Stomach (tissue), 4 donors: ENCODE results near the gene GLRX2.

Experiments
- EP300 ChIP-seq: sonication (generic); formaldehyde crosslinking; IDR thresholded peaks from one replicate; pipeline ENCODE4 v1.6.1; 2017; ENCODE audit warnings: antibody characterized with exemption
- POLR2AphosphoS5 ChIP-seq, 3 donors: sonication (generic); formaldehyde crosslinking; IDR thresholded peaks; one replicate each; pipeline ENCODE4 v1.6.1; 2016; ENCODE audit warnings: antibody characterized with exemption in 3 of 3
- TF ChIP-seq, protein P1 (sequence below), 7 experiments: fragments of 450-650 bp in 4 of 7; fragments of 200-600 bp in 3 of 7; sonication (generic) in 3 of 7; IDR thresholded peaks; one replicate each; pipeline ENCODE4 v1.5.1; 2016 to 2019; ENCODE audit warnings: antibody characterized with exemption in 7 of 7, control low read depth in 2 of 7, mild to moderate bottlenecking in 1 of 7

DNA sequence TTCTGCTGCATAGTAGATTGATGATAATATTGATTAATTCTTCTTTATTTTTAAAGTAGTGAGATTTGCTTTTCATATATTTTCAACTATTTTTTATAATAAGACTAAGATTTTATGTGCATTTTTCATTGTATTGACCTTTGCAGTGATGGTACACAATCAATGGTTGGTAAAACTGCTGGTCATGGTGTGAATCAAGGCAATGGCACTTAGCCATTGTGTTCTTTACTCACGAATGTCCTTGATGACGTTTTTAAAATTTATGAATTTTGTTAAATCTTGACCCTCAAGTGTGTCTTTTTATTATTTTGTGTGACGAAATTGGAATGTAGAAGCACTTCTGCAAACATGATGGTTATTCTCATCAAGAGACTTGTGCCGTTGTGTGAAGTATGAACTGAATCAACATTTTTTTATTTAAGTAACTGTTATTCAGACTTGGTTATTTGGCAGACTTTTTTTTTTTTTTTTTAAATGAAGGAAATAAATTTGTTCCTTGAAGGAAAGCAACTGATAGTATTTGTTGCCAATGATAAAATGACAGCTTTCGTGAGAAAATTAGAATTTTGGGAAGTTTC lies 39.2 kb upstream of the GLRX2 start:
- TF ChIP-seq EP300 (no peak), POLR2AphosphoS5 (IDR thresholded peaks at IDR 0.05) (no peak)
- TF ChIP-seq, protein P1, sequence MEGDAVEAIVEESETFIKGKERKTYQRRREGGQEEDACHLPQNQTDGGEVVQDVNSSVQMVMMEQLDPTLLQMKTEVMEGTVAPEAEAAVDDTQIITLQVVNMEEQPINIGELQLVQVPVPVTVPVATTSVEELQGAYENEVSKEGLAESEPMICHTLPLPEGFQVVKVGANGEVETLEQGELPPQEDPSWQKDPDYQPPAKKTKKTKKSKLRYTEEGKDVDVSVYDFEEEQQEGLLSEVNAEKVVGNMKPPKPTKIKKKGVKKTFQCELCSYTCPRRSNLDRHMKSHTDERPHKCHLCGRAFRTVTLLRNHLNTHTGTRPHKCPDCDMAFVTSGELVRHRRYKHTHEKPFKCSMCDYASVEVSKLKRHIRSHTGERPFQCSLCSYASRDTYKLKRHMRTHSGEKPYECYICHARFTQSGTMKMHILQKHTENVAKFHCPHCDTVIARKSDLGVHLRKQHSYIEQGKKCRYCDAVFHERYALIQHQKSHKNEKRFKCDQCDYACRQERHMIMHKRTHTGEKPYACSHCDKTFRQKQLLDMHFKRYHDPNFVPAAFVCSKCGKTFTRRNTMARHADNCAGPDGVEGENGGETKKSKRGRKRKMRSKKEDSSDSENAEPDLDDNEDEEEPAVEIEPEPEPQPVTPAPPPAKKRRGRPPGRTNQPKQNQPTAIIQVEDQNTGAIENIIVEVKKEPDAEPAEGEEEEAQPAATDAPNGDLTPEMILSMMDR (IDR thresholded peaks at IDR 0.05): no peak
